Stimulated activated CD4-positive, alpha-beta T cell treated with anti-CD3 and anti-CD28 coated beads, Interleukin-12 subunit alpha, Interleukin-12 subunit beta, amount 100 ng/mL, for 4 hours (primary cell): ENCODE measurements around the gene SLC7A14.

Experiments
- DNase-seq: peaks from one replicate; pipeline ENCODE4 v3.0.0-alpha.2; 2020

Gene SLC7A14

DNA sequence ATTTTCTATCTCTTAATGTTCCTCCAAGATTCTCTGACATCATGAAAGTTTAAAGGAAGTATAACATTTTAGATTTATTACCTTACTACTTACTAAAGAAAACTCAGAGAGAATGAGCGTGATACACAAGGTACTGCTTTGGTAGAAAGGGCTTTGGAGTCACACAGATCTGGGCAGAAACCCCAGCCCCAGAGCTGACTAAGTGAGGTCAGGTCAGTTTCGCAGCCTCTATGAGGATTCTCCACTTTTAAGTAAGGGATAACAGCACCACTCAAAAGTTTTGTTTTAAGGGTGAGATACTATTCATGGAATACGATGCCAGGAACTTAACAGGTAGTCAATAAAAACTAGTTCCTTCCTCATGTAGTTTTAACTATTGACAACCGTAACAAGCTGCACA lies 91.1 kb downstream of the SLC7A14 start:
- DNase-seq, result no peak

- DNase-seq, result no peak
Observed at GRCh38 chr3:170493712-170494182, 92.1 kb downstream of the SLC7A14 start.

DNA sequence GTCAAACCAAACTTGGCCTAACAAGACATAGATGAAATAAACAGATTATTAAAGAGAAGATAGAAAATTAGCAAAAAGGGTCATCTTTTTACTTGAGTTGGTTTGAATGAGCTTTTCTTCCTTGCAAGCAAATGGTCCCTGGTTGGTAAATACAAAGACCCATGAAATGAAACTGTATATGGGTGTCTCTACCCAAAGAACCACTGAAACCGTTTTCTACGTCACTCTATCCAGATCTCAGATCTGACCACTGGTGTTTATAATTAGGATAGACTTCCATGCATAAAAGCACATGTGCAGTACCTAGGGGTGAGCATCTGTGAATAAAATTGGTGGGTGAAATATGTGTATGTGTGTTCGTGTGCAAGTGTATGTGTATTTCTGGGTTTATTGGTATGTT lies 94.0 kb downstream of the SLC7A14 start:
- no peak for DNase-seq

DNA sequence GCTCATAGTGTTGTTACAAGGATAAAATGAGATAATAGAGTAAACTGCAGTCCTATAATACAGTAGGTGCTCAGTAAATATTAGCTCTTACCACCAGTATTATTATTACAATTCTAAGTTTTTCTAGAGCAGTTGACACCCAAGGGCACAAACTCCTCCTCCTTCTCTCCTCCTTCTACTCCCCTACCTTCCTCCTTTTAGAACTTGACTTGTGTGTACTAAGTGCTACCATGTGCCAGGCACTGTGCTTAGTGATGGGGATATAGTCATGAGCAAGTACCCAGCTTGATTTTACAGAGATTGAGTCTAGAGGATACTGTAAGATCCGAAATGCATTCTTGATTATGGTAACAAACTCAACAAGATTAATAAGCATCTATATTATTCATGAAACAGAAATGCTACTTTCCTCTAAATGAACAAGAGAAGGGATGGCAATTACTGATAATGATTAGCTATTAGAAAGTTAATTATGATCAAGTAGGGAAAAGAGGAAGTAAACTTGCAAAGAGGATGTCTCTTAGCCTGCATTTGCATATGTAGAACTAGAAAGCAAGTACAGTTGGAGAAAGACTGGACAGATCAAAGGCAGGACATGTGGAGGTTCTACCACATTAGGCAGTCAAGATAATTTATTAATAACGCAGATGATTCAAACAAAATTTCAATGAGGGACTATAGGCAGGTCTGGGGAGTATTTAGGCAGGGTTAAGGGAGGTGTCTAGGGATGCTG lies 94.9 kb downstream of the SLC7A14 start:
- DNase-seq, result no peak

DNA sequence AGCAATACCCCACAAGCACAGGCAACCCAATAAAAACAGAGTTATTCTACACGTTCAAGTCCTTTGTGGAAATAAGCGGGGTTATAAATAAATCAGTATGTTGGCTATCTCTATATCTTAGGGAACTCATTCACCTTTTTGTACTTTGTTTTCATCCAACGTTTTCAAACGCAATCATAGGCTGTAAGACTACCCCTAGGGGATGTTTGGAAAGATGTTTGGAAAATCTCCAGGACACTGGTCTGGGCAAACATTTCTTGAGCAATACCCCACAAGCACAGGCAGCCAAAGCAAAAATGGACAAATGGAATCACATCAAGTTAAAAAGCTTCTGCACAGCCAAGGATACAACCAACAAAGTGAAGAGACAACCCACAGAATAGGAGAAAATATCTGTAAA lies 97.1 kb downstream of the SLC7A14 start:
- no peak for DNase-seq

DNA sequence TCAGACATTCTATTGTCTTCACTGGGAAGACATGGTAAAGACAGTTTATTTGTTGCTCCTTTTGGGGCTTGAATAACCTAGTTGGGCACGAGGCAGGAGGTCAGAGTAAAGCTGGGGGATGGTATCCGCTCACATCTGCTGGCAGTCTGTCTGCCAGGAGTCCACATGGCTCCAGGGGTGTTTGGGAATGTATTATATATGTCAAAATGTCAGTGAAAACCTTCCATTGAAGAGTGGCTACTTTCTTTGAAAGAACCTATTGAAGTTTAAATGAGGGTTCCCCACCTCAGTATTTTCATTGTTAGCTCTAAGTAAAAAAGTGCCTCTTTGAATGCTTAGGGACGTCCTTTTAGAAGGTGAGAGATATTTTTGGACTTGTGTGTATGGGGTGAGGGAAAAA lies 98.8 kb downstream of the SLC7A14 start:
- no peak for DNase-seq

GRCh38 chr3:170486398-170486797 lies 99.5 kb downstream of the SLC7A14 start:
- DNase-seq, result no peak

DNA sequence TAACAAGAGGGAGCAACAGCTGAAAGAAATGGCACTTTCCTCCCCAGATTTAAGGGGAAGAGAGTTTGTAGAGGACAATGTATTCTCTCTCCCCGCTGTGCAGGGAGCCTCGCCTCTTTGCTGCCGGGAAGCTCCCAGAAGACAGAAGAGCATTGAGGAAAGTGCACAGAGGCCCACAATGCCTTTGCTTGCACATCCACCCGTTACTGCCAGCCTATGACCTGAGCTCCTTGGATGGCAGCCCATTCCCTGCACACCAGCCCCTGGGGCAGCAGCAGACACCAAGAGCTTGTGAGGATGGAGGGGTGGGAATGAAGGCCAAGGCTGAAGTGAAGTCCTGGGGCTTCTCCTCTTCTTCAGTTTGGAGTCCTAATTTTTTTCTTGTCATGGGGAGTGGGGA lies 100.2 kb downstream of the SLC7A14 start:
- no peak for DNase-seq

DNA sequence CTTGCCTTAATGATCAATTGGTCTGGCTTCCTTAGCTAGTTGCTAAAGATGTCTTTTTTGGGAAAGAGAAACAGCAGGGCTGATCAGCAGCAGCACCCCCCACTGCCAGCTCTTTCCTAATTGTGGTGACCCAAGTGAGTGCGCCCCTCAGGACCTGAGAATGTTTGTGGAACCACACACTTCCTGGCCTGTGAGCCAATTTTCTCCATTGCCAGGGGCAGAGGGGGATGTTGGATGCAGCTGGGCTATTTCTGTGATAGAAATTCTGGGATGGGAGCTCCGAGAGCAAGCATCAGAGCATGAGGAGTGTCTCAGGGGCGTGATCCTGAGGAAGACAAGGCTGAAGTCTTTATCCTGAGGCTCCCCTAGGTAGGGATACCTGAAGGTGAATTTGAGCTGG lies 100.6 kb downstream of the SLC7A14 start:
- no peak for DNase-seq

GRCh38 chr3:170484869-170485268 lies 101.0 kb downstream of the SLC7A14 start:
- DNase-seq, result no peak

GRCh38 chr3:170483485-170484262 lies 102.2 kb downstream of the SLC7A14 start:
- no peak for DNase-seq

GRCh38 chr3:170482199-170482598 lies 103.7 kb downstream of the SLC7A14 start:
- DNase-seq, result no peak

DNA sequence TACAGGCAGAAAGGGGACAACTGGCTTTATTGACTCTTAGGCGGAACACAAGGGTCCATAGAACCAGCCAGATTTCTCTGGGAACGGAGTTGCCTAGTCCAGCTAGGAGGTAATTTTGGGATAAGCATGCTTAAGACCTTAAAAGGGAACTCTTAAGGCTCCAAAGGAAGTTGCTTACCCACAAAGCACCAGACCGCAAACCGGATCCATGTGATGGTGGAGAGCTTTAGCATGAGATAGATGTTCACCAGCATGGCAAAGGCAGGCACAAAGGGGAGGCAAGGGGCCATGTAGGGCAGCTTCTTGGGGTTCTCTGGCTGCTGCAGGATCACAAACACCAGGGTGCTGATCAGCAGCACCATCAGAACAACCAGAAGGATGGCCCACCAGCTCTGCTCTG lies 105.8 kb downstream of the SLC7A14 start:
- no peak for DNase-seq

- no peak for DNase-seq
Observed at GRCh38 chr3:170477395-170477794, 108.5 kb downstream of the SLC7A14 start.

GRCh38 chr3:170476291-170476690 lies 109.6 kb downstream of the SLC7A14 start:
- DNase-seq, result no peak

- no peak for DNase-seq
Observed at GRCh38 chr3:170475092-170475685, 110.7 kb downstream of the SLC7A14 start.

GRCh38 chr3:170473358-170473757 lies 112.5 kb downstream of the SLC7A14 start:
- no peak for DNase-seq

DNA sequence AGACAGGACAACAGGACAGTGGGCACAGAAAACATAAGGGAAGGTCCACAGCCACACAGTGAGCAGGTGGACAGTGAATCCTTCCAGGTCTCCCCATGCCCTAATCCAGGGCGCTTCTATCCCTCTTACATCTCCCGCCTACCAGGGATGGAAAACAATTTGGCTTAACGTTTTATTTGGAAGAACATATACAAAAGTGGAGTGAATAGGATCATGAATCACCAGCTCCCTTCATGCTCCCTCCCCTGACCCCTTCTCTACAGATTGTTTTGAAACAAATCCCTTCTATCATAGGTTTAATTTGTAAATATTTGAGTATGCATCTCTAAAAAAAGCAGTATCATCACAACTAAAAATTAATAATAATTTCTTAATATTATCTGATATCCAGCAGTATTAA lies 114.7 kb downstream of the SLC7A14 start:
- DNase-seq, result no peak

GRCh38 chr3:170470063-170471016 lies 115.5 kb downstream of the SLC7A14 start:
- no peak for DNase-seq

- no peak for DNase-seq
Observed at GRCh38 chr3:170469151-170470062, 116.5 kb downstream of the SLC7A14 start.

- DNase-seq, result no peak
Observed at GRCh38 chr3:170467571-170468147, 118.2 kb downstream of the SLC7A14 start.
